AG20443 (cell line): ENCODE results near the gene PRSS8.
"Not testable (repeated sequence)": the region's sequence is repeated elsewhere in the genome, so short reads cannot be mapped to it uniquely, and the experiment has no call there.

Source experiments
- DNase-seq: peaks from one replicate; pipeline ENCODE4 v3.0.0; 2012; ENCODE audit warnings: low spot score, mixed read lengths

PRSS8 gene

GRCh38 chr16:31105677-31106213 lies 29.8 kb downstream of the PRSS8 start:
- peak; percentile 92 for DNase-seq

- DNase-seq: not testable (repeated sequence)
Observed at GRCh38 chr16:31100876-31101641, 34.5 kb downstream of the PRSS8 start.

GRCh38 chr16:31099860-31100638 lies 35.5 kb downstream of the PRSS8 start:
- no peak for DNase-seq

GRCh38 chr16:31094424-31095120 lies 41.0 kb downstream of the PRSS8 start, which contains the start of gene VKORC1:
VKORC1 (minus strand) TSS chr16:31094797; CDS start chr16:31094729, 68 bp downstream.
- DNase-seq: peak; percentile 96

- no peak for DNase-seq
Observed at GRCh38 chr16:31094088-31094423, 41.5 kb downstream of the PRSS8 start.

GRCh38 chr16:31093132-31093703 lies 42.3 kb downstream of the PRSS8 start:
- DNase-seq: peak; percentile 56

- DNase-seq: no peak
Observed at GRCh38 chr16:31092330-31092729, 43.2 kb downstream of the PRSS8 start.

- DNase-seq: peak; percentile 47
Observed at GRCh38 chr16:31090540-31090939, 45.0 kb downstream of the PRSS8 start.

GRCh38 chr16:31089199-31089598 lies 46.3 kb downstream of the PRSS8 start:
- DNase-seq: no peak

GRCh38 chr16:31088459-31089183 lies 46.9 kb downstream of the PRSS8 start, which contains the start of gene PRSS53:
PRSS53 (minus strand) TSS chr16:31088943; CDS start chr16:31088809, 134 bp downstream.
- no peak for DNase-seq

GRCh38 chr16:31087971-31088370 lies 47.6 kb downstream of the PRSS8 start:
- no peak for DNase-seq

GRCh38 chr16:31087481-31087880 lies 48.0 kb downstream of the PRSS8 start:
- DNase-seq: no peak

GRCh38 chr16:31086629-31086906 lies 49.0 kb downstream of the PRSS8 start:
- DNase-seq: no peak

- DNase-seq: no peak
Observed at GRCh38 chr16:31085873-31086628, 49.5 kb downstream of the PRSS8 start.

- no peak for DNase-seq
Observed at GRCh38 chr16:31085411-31085810, 50.1 kb downstream of the PRSS8 start.

- no peak for DNase-seq
Observed at GRCh38 chr16:31084584-31085302, 50.8 kb downstream of the PRSS8 start.

GRCh38 chr16:31083981-31084380 lies 51.5 kb downstream of the PRSS8 start:
- no peak for DNase-seq

- no peak for DNase-seq
Observed at GRCh38 chr16:31083556-31083955, 52.0 kb downstream of the PRSS8 start.

- DNase-seq: no peak
Observed at GRCh38 chr16:31083081-31083480, 52.4 kb downstream of the PRSS8 start.
